ENCODE measurements around the gene TTC29.
"Not testable (repeated sequence)": the region's sequence is repeated elsewhere in the genome, so short reads cannot be mapped to it uniquely, and the experiment has no call there.

Gene TTC29

GRCh38 chr4:146709956-146710355 lies 235.7 kb downstream of the TTC29 start:
- DNase-seq (ENCODE audit: low read depth, low spot score) = no peak
- H3K4me3 ChIP-seq (ENCODE audit: low read depth, low read length) = no peak overlapping the region
- no peak for TF ChIP-seq CTCF (IDR thresholded peaks at IDR 0.05; ENCODE audit: low read depth, low read length)
- in situ Hi-C loops (cut with HindIII; ENCODE audit: low sequenced_read_pairs) = no loop called here

DNA sequence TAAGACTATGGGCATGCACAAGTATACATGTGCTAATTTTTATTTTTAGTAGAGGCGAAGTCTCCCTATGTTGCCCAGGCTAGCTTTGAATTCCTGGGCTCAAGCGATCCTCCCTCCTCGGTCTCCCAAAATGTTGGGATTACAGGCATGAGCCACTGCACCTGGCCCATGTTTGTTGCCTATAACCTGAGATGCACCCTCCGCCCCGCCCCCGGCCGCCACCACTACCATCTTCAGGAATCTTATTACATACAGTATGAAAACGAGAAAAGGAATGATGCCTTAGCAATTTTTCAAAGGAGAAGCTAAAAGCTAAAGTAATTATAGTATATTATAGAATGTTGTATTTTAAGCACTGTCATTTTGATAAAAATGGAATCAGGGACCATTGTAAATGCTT lies 245.8 kb downstream of the TTC29 start:
- no peak overlapping the region for H3K4me3 ChIP-seq (ENCODE audit: low read depth, low read length)
- TF ChIP-seq CTCF (IDR thresholded peaks at IDR 0.05; ENCODE audit: low read depth, low read length) = no peak
- in situ Hi-C loops (cut with HindIII; ENCODE audit: low sequenced_read_pairs) = no loop called here
- DNase-seq (ENCODE audit: low read depth, low spot score) = no peak

DNA sequence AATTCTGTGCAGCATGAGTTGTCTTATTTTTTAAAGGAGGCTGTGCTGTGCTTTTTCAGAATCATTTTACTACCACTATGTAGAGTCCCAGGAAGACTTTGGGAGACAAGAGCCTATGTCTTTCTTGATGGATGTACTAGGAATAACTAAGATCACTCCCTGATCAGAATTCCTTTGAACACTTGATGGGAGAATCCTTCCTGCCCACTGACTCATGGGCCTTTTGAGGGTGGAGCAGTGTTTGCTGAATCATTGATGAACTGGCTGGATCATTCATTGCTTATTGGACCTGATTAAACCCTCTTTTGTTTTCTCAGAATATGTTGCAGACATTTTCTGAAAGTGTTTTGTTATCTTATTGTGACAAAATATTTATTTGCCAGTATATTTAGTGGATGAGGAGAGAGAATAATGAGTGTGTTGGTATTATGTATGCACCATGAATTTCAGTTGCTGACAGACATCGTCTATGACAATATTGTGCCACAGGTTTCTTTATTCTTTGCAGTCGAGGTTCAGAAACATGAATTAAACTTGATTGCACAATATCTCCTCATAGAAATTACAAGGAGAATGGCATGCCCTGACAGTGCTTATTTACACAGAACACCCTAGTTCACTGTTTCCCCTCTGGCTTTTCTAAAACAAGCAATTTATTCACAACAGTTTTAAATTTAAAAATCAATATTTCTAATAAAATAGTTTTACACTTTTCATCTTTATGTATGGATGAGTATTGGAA lies 270.7 kb downstream of the TTC29 start:
- H3K4me3 ChIP-seq (ENCODE audit: low read depth, low read length) = no peak overlapping the region
- DNase-seq (ENCODE audit: low read depth, low spot score) = no peak
- in situ Hi-C loops (cut with HindIII; ENCODE audit: low sequenced_read_pairs) = no loop called here
- TF ChIP-seq CTCF (IDR thresholded peaks at IDR 0.05; ENCODE audit: low read depth, low read length) = no peak

- H3K4me3 ChIP-seq (ENCODE audit: low read depth, low read length); in situ Hi-C loops (cut with HindIII; ENCODE audit: low sequenced_read_pairs); DNase-seq (ENCODE audit: low read depth, low spot score): not testable (repeated sequence)
Measured at GRCh38 chr4:146663968-146664311, 281.7 kb downstream of the TTC29 start.

- DNase-seq (ENCODE audit: low read depth, low spot score) = no peak
- H3K4me3 ChIP-seq (ENCODE audit: low read depth, low read length) = no peak overlapping the region
- TF ChIP-seq CTCF (IDR thresholded peaks at IDR 0.05; ENCODE audit: low read depth, low read length) = no peak
- in situ Hi-C loops (cut with HindIII; ENCODE audit: low sequenced_read_pairs) = no loop called here
Measured at GRCh38 chr4:146661367-146661766, 284.3 kb downstream of the TTC29 start.

Data from astrocyte of the spinal cord (primary cell).